ENCODE data around the gene EIF4E2.
"Not testable (repeated sequence)": the region's sequence is repeated elsewhere in the genome, so short reads cannot be mapped to it uniquely, and the experiment has no call there.

EIF4E2 gene

DNA sequence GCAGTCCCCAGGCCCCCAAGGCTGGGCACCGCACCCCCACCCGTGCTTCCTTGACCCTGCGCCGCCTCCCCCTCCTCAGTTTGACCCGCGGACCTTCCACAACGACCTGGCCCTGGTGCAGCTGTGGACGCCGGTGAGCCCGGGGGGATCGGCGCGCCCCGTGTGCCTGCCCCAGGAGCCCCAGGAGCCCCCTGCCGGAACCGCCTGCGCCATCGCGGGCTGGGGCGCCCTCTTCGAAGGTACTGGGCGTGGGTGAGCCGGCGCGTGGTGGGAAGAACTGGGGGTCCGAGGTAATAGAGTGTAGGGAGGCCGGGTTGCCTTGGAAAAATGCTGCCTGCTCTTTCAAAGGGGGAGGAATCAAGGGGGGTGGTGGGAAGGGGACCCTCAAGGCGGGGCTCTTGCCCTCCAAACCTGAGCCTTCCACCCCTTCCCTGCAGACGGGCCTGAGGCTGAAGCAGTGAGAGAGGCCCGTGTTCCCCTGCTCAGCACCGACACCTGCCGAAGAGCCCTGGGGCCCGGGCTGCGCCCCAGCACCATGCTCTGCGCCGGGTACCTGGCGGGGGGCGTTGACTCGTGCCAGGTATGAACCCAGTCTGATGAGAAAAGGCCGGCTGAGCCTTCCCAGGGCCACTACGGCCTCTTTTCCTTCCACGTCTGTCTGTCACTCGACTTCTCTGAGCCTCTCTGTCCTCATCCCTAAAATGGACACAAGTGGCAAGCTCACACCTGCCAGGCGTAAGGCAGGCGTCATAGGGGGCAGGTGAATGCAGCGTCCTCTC, 27.7 kb upstream of the EIF4E2 start:
- no peak for DNase-seq

DNA sequence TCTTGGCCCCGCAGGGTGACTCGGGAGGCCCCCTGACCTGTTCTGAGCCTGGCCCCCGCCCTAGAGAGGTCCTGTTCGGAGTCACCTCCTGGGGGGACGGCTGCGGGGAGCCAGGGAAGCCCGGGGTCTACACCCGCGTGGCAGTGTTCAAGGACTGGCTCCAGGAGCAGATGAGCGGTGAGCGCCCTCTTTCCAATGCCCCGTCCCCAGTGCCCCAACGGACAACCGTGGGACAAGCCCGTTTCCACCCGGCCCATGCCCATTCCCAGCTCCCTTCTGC, 27.1 kb upstream of the EIF4E2 start:
- DNase-seq: no peak

DNA sequence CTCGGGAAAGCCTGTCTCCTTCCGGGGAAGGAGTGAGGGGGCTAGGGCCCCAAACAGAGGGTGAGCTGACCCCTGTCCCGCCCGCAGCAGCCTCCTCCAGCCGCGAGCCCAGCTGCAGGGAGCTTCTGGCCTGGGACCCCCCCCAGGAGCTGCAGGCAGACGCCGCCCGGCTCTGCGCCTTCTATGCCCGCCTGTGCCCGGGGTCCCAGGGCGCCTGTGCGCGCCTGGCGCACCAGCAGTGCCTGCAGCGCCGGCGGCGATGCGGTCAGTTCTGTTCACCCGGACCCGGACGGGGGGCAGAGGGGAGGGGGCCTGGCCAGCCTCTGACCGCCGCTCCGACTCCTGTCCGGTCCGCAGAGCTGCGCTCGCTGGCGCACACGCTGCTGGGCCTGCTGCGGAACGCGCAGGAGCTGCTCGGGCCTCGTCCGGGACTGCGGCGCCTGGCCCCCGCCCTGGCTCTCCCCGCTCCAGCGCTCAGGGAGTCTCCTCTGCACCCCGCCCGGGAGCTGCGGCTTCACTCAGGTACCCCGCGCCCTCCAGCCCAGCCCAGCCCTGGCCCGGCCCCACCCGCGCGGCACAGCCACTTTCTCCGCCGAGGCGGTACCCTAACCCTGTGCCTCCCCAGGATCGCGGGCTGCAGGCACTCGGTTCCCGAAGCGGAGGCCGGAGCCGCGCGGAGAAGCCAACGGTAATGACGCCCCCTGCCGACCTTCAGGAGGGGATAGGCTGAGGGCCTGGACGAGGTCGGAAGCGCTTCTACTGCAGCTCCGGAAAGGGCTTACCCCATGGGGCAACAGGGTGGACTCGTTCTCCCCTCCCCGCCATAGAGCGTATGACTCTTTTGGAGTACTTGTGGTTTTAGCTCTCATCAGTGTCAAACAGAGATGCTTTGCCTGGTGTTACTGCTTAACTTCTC, 26.5 kb upstream of the EIF4E2 start:
- DNase-seq: no peak

DNA sequence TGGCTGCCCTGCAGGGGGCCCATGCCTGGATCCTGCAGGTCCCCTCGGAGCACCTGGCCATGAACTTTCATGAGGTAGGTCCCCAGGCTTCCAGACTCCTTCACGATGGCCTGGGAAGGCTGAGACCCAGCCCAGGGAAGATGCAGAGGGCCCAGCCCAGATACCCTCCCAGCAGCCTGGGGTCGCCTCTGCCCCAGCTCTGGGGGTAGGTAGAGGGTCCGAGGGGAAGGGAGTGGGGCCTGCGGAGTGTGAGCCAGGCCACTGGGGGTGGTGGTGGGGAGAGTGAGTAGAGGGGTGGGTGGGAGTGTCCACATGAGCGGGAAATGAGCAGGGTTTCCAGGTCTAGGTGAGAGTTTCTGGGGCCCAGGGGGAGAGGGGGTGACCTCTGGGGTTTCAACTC, 25.7 kb upstream of the EIF4E2 start:
- DNase-seq: no peak

DNA sequence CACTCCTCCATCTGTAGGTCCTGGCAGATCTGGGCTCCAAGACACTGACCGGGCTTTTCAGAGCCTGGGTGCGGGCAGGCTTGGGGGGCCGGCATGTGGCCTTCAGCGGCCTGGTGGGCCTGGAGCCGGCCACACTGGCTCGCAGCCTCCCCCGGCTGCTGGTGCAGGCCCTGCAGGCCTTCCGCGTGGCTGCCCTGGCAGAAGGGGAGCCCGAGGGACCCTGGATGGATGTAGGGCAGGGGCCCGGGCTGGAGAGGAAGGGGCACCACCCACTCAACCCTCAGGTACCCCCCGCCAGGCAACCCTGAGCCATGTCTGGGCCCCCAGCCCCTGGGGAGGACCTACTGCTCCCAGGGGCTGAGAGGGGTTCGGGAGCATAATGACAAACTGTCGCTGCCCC, 25.3 kb upstream of the EIF4E2 start:
- no peak for DNase-seq

DNA sequence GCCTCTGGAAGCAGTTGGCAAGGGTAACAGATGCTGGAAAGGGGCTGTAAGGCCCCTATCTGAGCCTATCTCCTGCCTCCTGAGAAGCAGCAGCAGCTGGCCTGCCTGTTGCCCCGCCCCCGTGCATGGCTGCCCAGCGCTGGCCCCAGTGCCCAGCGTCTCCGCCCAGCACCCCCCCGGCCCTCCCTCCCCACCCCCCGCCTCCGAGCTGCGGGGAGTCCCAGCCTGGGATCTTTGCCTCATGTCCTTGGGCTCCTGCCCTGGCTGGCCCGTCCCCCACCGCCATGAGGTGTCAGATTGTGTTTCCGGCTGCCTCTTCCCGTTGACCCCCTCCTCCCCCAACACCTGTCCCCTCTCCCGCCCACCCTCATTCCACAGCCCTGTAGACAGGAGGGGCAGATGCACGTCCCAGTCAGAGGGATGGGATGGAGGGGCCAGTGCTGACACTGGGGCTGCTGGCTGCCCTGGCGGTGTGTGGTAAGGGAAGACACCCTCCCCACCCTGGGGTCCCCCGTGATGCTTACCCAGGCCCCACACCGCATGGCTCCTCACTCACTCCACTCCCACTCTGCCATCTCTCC, 24.6 kb upstream of the EIF4E2 start, which contains the start of gene CHRND:
CHRND (plus strand) TSS at position 370 of the 581 bp plus-strand sequence; CDS start at position 426, 56 bp downstream.
- DNase-seq: no peak

DNA sequence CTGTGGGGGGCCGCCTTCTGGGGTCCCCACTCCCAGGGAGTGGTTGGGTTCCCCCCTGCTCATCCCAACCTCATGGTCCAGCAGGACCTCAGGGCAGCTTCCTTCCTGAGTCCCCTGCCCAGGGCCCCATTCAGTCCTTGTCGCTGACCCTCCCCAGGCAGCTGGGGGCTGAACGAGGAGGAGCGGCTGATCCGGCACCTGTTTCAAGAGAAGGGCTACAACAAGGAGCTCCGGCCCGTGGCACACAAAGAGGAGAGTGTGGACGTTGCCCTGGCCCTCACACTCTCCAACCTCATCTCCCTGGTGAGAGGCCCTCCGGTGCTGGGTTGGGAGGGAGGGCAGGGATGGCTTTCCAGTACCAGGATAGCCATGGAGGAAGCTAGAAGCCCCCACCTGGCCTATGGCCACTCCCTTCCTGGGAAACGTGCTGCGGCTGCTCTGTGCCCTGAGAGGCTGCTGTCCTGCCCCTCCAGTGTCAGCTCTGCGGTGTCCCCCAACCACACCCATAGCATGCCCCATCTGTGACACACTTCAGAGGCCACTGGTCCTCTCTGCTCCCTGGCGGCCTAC, 24.0 kb upstream of the EIF4E2 start:
- DNase-seq: no peak

DNA sequence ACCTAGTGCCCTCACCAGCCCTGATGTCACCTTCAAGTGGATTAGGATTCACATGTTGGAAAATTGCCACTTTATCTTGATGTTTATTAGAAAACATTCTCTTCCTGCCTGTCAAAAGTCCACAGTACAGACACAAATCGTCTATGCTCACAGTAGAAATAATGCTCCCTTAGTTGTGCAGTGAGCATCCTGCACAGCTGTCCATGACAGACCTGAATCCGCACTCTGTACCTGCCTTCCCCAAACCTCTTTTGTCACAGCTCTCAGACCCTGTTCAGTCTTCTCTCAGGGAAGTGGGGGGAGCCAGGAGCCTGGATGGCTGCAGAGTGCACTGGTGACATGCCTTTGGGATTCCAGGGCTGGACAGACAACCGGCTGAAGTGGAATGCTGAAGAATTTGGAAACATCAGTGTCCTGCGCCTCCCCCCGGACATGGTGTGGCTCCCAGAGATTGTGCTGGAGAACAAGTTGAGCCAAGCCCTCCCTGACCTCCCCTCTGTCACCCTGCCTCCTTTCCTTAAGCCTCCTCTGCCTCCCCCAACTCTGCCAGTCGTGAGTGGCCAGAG, 22.5 kb upstream of the EIF4E2 start:
- no peak for DNase-seq

DNA sequence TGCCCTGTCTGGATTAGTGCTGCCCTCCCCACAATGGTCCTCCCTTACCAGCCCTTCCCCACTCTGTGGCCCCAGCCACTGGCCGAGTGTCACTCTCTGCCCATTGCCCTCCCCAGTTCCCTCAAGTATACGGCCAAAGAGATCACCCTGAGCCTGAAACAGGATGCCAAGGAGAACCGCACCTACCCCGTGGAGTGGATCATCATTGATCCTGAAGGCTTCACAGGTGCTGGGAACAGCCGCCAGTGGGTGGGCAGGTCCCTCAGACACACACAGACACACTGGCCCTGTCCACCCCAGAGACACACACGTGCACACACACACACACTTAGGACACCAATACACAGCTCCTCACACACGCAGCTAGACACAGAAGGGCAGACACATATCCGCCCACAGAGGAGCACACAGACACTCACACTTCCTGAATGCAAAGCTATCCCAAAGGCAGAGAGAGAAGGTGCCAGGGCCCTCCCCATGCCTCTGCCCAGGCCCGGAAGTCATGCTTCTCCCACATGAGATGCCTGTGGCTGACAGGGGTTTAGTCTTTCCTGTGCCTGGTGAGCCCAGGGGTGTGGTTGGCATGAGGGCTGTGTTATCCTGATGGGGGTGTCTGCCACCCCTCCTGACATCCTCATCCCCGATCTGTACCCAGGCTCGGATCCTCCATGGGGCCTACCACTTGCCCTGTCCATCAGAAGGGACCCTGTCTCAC, 21.6 kb upstream of the EIF4E2 start:
- DNase-seq: no peak

DNA sequence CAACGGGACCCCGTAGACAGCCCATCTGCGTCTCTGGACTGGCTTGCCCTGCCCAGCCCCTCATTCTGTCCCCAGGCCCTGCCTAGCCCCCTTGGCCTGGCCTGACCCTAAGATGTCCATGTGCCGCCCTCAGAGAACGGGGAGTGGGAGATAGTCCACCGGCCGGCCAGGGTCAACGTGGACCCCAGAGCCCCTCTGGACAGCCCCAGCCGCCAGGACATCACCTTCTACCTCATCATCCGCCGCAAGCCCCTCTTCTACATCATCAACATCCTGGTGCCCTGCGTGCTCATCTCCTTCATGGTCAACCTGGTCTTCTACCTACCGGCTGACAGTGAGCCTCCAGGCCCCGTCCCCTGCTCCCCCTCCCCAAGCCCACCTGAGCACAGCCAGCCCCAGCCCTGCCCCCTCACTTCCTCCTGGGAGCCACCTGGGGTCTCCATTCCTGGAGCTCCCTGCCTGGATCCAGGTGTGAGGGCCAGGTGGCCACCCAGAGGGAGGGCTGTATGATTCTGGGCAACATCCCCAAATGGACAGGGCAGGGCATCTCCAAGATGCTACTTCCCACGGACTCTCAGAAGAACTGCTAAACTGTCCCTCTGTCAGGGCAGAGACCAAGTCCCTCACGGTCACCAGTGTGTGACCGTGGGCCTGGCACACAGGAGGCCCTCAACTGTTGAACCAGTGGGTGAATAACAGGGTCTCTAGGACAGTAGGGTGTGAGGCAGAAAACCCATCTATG, 20.5 kb upstream of the EIF4E2 start:
- no peak for DNase-seq

DNA sequence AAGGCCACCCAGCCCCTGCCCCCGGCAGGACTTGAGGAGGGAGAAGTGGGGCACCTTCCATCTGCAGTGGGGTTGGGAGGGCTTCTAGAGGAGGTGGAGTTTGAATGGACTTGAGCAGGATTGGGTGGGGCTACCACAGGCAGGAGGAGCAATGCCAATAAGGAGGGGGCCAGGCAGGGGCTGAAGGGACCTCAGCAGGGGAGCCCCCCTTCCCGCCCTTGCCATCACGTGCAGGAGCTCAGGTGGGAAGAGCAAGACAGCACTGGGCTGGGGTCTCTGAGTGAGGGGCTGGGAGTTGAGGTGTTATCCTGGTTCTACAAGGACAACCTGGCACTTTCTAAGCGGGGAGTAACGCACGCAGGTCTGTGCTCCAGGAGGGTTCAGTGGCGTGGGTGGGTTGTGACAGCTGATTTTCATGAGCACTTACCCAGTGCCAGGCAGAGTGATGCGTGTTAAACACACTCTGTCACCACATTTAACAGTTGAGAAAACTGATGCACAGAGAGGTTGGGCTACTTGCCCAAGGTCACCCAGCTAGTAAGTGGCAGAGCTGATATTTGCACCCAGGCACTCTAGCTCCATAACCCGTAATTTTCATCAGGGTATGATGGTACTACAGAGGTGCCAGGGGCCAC, 19.7 kb upstream of the EIF4E2 start:
- DNase-seq: no peak

DNA sequence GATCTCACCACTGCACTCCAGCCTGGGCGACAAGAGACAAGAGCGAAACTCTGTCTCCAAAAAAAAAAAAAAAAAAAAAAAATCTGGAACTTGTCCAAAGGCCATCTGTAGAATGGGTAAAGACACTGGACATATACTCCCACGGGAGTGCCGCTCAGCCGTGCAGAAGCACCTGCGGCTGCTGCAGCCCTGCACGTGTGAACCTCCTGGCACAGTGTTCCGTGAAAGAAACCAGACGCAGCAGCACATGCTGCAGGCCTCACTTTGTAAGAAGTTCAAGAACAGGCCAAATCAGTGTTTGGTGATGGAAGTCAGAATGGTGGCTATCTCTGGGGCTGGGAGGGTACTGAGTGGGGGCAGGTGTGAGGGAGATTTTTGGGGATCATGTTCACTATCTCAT, 18.1 kb upstream of the EIF4E2 start:
- DNase-seq: no peak

DNA sequence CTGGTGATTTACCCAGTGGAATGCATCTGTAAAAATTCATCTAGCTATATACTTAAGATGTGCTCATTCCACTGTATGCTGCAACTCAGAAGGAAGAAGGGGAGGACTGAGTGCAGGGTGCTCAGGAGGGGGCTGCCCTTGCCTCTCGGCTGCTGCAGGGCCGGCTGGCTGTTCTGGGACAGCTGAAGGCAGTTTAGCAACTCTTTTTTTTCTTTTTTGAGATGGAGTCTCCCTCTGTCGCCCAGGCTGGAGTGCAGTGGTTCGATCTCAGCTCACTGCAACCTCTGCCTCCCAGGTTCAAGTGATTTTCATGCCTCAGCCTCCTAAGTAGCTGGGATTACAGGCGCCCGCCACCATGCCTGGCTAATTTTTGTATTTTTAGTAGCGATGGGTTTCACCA, 17.7 kb upstream of the EIF4E2 start:
- not testable (repeated sequence) for DNase-seq

DNA sequence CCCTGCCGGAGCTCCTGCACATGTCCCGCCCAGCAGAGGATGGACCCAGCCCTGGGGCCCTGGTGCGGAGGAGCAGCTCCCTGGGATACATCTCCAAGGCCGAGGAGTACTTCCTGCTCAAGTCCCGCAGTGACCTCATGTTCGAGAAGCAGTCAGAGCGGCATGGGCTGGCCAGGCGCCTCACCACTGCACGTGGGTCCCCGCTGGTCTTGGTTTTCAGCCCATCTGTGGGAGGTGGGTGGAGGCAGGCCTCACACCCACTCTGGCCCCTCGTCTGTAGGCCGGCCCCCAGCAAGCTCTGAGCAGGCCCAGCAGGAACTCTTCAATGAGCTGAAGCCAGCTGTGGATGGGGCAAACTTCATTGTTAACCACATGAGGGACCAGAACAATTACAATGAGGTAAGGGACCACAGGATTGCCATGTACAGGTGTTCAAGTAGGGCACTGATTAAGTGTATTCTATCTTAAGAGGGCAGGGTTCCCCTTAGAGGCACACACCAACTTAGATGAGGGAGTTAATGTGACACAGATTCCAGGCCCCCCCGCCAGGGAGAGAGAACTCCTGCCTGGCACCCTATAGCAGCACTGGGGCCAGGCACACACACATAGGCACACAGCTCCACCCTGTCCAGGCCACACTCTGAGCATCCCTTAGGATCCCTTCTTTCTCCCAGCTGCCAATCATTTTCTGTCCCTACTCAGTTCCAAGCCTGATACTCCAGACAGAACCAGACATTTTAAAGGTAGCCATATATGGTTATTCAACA, 16.4 kb upstream of the EIF4E2 start:
- DNase-seq: no peak

DNA sequence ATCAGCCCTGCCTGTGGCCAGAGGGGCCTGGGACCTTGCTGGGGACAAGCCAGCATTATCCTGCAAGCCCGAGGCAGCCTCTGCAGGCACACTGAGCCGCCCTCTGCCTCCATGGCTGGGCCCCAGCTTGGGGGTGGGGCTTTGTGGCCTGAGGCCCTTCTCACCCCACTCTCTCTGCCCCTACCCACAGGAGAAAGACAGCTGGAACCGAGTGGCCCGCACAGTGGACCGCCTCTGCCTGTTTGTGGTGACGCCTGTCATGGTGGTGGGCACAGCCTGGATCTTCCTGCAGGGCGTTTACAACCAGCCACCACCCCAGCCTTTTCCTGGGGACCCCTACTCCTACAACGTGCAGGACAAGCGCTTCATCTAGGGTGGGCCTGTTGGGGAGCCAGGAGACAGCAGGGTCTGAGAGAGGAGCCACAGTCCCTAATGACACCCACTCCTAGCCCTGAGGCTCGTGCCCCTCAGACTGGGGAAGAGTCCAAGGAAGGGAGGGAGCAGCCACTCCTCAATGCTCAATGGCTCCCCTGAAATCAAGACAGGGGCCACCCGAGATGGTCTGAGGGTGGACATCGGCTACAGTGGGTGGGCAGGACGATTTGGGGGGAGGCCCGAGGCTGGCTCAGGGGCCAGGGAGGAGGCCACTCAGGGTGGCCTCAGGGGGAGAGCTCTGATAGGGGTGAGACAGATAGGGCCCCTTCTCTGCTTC, 15.4 kb upstream of the EIF4E2 start:
- no peak for DNase-seq

DNA sequence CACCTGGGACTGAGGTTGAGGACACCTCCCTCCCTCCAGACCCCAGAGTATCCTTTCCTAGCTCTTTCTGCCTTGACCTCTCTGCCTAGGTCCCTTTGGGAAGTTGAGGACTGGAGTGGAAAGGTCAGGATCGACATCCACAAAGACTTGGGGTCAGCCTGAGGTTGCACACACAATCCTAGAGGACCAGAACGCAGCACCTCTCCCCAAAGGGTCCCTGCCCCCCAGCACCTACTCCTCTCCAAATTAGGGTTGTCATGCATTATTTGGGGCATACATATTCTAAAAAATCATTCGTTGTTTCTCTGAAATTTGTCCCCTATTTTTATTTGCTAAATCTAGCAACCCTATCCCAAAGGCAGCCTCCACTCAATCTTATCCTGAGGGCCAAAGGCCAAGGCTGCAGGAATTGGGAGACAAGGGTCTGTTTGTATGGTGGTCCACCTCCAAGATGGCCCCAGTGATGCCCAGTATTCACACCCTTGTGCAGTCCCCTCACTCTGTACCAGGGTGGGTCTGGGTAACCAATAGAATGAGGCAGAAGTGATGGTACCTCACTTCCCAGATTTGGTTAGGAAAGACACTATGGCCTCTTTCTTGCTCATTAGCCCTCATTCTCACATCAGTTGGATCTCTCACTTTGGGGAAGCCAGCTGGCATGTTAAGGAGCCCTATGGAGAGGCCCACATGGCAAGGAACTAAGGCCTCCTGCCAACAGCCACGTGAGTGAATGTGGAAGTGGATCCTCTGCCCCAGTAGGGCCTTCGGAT, 14.5 kb upstream of the EIF4E2 start:
- DNase-seq: no peak

DNA sequence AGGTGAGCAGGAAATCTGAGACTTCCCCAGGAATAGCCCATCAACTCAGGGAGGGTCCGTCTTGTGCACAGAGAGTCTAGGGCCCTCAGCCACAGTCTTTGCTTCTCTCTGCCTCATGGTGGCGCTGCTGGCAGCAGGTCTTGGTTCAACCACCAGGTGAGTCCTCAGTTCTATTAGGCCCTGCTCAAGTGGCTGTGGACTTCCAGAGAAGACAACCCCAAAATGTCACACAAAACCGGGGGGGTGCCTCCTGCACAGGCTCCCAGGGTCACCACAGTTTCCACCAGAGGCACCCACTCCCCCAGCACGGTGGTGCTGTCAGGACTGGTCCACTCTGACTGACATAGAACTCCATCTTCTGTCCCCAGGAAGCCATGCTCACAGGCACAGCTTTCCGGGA, 13.4 kb upstream of the EIF4E2 start:
- no peak for DNase-seq

DNA sequence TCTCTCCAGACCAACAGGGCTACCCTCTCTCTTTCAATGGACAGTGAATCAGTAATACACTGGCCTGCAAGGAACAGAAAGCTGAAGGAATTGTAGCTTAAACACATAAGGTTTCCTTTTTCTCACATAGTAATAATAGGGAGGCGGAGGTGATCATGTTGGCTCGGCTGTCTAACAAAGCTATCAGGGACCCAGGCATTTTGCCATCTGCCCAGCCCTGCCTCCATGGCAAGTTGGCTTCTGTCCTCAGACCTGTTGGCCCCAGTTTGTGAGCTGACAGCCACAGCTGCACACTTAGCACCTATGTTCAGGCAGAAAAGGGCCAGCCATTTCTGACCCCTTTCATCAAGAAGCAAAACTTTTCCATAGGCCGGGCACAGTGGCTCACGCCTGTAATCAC, 13.0 kb upstream of the EIF4E2 start:
- no peak for DNase-seq

DNA sequence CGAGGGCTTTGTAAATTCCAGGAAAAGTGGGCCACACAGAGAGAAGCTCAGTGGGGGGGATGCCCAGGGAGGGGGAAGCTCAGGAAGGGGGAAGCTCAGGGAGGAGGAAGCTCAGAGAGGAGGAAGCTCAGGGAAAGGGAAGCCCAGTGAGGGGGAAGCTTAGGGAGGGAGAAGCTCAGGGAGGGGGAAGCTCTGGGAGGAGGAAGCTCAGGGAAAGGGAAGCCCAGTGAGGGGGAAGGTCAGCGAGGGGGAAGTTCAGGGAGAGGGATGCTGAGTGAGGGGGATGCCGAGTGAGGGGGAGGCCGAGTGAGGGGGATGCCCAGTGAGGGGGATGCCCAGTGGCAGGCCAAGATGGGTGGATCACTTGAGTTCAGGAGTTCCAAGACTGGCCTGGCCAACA, 11.8 kb upstream of the EIF4E2 start:
- no peak for DNase-seq
